GM21360 (cell line): ENCODE data around the gene MYOZ3.

ENCODE experiments used
- ATAC-seq: cut with Tn5 transposase; IDR thresholded peaks from one replicate; pipeline ENCODE4 v1.9.1; 2021; ENCODE audit warnings: mild to moderate bottlenecking, moderate library complexity; ENCODE audit not compliant: unreplicated experiment

Gene MYOZ3

DNA sequence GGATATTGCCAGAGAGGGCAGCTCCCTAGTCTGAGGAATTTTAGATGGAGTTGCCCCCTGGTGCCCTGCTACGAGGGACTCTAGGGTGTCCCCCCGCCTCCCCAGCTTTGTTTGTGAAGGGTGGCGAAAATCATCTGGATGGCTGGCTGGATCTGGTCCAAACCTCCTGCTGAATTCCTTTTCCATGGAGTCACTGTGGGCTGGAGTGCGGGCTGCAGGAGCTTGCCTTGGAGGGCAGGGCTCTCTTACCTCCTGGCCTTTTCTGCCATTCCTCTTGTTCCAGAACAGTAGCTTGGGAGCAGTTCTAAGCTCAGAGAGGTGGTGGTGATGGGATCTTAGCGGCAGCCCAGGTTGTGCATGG is 18.5 kb upstream of the MYOZ3 start:
- no peak for ATAC-seq

DNA sequence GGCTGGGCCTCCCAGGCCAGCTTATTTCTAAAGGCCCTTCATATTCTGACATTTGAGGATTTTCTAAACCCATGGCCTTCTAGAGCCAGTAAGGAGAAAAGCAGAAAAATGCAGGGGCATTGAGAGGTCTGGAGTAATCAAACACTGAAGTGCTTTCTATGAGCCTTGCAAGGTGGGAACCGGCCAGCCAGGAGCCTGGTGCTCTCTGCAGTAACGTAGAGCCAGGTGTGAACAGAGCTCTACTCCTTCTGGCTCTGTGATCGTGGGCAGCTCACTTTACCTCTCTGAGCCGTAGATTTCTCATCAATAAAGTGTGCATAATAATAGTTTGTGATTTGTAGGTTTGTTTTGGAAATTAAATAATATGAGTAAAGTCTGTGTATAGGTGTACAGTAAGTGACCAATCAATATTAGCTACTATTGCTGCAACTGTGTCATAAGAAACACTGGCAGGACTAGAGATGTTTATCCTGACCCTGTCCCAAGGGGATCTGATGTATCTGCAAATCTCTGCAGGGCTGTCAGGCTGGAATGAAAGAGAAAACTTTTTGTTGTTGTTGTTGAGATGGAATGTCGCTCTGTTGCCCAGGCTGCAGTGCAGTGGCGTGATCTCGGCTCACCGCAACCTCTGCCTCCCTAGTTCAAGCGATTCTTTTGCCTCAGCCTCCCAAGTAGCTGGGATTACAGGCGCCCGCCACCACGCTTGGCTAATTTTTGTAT is 17.9 kb upstream of the MYOZ3 start:
- ATAC-seq, result no peak

DNA sequence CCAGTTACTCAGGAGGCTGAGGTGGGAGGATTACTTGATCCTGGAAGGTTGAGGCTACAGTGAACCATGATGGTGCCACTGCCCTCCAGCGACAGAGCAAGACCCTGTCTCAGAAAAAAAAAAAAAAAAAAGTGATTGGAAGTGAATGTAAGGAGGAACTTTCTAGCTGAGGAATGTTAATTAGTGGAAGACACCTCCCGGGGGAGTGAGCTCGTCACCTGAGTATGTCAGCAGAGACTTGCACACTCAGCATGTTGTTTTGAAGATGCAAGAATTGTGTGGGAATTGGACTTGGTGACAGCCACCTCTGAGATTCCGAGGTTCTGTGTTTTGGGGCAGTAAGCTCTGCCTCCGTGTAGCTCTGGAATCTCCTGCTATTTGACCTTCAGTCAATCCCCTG is 17.0 kb upstream of the MYOZ3 start:
- no peak for ATAC-seq

DNA sequence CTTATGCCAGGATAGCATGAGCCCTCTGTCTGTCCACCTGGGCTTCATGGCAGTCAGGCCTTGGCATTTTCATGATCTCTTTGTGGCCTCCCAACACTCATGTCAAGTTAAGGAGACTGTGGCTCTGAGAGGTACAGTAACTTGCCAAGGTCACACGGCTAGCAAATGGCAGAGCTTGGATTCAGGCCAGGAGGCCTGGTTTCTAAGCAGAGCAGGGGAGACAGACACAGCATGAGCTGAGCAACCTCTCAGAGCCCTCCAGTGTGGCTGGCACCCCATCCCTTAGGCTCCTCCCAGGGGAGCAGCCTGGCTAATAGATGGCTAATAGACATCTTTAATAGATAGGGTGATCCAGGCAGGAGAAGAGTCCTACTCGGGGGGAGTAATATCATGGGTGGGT is 16.5 kb upstream of the MYOZ3 start:
- ATAC-seq, result no peak

DNA sequence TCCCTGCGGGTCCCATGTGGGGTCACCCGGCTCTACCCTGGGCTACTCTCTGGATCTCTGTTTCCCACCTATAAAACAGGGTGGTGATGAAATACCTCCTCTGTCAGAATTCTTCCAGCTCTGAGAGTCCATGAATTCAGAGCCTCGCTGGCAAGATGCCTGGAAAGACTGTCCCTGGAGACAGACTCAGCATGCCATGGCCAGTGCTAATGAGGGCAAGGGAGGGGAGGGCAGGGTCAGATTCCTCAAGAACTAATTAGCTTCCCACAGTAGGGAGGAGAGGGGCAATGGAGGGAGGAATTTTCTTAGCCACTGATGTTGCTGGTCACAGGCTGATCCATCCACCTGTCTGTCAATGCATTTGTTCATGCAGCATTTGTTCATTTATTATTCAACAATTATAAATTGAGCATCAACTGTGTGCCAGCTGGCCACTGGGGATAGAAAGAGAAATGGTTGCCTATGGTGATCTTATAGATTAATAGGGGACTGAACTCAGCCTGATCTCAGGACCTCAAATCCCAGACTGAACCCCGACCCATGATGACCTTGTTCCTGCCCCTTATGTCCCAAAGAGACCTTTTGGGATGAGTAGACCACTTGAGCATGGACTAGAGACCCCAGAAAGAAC is 15.9 kb upstream of the MYOZ3 start:
- no peak for ATAC-seq

DNA sequence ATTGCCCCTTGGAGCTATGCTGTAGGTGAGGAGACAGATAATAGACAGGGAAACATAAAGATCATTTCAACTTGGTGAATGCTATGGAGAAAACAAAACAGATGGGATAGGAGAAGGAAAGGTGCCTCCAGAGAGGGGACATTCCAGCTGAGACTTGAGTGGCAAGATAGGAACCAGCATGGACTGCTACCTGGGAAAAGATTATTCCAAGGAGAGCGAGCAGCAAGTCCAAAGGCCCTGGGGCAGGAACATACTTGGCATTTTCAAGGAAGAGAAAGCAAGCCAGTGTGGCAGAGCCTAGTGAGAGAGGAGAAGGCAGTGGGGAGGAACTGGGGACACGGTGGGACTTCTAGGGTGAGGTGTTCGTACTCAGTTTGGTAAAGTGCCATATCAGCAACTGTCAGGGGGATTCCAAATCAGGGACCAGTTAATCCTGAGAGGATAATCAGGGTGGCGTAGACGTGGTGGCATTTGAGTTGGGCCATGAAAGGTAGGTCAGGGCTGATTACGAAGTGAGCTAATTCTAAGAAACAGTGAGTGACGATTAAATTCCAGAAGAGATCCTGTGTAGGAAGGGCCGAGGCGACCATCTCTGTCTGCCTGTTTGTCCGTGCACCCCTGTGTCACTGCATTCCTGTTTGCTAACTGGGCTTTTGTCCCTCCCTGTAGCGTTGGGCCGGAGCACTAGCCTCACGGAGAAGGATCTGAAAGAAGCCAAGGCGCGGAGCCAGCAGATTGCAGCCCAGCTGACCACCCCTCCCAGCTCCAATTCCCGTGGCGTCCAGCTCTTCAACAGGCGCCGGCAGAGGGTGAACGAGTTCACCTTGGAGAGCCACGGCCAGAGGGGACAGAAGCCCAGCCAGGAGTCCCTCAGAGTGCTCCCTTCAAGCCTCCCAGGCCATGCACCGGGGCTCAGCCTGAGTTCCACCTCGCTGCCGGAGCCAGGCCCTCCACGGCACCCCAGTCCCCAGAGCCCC is 13.5 kb upstream of the MYOZ3 start:
- no peak for ATAC-seq

DNA sequence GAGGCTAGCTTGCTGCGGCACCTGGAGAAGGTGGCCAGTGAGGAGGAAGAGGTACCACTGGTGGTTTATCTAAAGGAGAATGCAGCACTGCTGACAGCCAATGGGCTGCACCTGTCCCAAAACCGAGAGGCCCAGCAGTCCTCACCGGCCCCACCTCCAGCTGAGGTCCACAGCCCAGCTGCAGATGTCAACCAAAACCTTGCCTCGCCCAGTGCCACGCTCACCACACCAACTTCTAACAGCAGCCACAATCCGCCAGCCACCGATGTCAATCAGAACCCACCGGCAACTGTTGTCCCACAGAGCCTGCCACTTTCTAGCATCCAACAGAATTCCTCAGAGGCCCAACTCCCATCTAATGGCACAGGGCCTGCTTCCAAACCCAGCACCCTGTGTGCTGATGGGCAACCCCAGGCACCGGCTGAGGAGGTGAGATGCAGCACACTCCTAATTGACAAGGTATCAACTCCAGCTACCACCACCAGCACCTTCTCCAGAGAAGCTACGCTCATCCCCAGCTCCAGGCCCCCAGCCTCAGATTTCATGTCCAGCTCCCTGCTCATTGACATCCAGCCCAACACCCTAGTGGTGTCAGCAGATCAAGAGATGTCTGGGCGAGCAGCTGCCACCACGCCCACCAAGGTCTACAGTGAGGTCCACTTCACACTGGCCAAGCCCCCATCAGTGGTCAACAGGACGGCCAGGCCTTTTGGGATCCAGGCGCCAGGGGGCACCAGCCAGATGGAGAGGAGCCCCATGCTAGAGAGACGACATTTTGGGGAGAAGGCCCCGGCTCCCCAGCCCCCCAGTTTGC is 12.6 kb upstream of the MYOZ3 start:
- ATAC-seq, result no peak

DNA sequence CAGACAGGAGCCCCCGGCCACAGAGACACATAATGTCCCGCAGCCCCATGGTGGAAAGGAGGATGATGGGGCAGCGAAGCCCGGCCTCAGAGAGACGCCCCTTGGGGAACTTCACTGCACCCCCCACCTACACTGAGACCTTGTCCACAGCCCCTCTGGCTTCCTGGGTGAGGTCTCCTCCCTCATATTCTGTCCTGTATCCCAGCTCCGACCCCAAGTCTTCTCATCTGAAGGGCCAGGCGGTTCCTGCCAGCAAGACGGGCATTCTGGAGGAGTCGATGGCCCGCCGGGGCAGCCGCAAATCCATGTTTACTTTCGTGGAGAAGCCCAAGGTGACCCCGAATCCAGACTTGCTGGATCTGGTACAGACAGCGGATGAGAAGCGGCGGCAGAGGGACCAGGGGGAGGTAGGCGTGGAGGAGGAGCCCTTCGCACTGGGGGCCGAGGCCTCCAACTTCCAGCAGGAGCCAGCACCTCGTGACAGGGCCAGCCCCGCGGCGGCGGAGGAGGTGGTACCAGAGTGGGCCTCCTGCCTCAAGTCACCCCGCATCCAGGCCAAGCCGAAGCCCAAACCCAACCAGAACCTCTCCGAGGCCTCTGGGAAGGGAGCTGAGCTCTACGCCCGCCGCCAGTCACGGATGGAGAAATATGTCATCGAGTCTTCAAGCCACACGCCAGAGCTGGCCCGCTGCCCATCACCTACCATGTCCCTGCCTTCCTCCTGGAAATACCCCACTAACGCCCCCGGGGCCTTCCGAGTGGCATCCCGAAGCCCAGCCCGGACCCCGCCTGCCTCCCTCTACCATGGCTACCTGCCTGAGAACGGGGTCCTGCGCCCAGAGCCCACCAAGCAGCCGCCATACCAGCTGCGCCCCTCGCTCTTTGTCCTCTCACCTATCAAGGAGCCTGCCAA is 11.7 kb upstream of the MYOZ3 start:
- ATAC-seq, result no peak

DNA sequence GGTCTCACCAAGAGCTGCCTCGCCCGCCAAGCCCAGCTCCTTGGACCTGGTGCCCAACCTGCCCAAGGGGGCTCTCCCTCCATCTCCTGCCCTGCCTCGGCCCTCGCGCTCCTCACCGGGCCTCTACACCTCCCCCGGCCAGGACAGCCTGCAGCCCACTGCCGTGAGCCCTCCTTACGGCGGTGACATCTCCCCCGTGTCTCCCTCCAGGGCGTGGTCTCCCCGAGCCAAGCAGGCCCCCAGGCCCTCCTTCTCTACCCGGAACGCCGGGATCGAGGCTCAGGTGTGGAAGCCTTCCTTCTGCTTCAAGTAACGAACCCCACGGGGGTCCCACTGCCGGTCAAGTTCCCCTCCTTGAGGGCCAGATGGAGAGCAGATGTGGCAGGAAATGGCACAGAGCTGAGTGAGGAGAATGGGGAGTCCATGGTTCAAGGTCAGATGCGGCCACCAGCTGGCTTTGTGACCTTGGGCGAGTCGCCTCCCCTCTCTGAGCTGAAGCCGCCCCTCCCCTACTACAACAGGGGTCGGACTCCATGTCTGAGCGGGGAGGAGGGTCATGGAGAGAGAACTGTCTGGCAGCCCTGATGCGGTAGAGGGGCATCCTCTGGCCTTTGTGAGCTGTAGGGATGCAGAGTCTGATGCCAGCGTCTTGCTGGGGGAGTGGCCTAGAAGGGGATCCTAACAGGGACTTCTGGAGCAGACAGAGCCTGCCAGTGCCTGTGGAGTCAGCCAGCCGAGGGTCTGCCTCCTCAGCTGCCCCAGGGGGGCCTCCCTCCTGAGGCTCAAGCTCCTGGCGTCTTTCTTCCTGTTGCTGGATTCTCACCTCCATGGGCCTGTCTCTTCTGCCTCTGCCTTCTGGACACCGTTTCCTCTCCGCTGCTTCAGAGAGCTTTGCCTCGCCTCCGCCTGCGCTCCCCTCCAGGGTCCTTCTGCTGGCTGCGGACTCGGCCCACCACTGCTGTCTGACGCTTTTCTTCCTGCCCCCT is 10.7 kb upstream of the MYOZ3 start:
- no peak for ATAC-seq

DNA sequence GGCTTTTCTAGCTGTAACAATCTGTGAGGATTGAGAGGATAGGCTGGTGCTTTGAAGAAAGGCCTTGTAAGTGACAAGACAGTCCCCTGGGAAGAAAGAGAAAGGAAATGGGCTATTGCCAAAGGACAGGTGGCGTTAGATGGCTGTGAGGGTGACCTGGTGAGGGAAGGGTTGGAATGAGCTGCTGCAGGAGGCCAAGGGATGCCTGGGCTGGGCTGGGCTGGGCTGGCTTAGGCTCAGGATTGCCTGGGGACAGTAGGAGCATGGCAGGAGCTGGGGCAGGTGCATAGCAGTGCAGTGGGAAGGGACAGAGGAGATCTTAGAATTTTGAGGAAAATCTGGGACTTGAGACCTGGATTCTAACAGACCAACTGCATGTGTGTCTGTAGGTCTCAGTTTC is 9.7 kb upstream of the MYOZ3 start:
- ATAC-seq, result no peak

DNA sequence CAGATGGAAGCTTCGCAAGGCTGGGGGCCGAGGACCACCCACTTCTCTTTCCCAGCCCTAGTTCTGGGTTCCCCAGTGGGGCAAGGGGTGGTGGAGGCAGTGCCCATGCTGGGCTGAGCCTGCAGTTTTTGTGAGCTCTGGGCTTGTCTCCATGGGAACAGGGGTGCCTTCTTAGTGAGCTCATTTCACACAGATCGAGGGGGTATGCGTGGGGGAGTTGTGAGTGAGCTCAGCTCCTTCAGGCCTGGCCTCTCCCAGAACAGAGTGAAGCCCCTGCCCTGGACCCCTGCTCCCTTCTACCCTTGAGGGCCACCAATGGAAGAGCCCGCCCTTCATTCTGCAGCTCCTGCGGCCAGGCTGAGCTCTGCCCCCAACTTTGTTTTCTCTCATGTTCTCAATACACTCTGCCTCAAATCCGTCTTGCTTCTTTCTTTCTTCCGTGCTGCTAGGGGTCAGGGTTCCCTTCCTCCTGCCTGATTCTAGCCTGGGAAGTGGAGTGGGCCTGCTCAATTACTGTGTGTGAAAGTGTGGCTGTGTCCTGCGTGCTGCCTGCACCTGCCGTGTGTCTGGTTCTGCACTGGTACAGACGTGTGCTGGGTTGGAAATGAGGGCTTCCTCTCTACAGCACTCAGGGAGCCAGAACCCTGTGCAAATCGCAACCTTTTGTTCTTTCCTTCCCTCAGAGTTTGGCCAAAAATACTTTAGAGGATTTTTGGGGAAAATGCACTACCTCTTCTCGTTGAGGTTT is 9.0 kb upstream of the MYOZ3 start:
- ATAC-seq, result no peak

DNA sequence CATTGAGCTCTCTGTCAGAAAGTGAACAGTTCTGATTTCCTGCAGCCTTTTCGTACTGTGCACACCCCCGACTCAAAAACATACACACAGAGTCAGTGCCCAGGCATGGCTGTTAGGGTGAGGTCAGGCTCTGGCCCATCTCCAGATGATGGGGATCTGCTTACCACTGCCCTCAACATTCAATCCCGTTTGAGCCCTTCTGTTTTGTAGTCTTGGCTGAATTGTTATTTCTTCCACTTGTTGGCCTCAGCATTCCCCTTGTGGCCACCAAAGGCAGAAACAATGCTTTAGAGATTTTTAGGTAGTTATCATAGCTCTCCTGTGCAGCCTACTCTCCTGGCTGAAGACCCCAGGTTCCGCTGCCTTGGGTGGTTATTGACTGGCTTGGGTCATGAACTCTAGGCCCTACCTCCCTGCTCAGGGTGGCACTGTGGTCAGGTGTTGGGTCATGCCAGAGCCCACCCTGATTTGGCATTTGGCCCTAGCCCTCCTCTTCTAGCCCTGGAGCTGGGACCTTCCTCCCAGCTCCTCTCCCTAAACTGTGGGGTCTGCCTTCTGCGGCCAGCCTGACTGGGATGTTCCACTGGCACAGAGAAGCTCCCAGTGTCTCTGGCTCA is 7.8 kb upstream of the MYOZ3 start:
- ATAC-seq, result no peak

DNA sequence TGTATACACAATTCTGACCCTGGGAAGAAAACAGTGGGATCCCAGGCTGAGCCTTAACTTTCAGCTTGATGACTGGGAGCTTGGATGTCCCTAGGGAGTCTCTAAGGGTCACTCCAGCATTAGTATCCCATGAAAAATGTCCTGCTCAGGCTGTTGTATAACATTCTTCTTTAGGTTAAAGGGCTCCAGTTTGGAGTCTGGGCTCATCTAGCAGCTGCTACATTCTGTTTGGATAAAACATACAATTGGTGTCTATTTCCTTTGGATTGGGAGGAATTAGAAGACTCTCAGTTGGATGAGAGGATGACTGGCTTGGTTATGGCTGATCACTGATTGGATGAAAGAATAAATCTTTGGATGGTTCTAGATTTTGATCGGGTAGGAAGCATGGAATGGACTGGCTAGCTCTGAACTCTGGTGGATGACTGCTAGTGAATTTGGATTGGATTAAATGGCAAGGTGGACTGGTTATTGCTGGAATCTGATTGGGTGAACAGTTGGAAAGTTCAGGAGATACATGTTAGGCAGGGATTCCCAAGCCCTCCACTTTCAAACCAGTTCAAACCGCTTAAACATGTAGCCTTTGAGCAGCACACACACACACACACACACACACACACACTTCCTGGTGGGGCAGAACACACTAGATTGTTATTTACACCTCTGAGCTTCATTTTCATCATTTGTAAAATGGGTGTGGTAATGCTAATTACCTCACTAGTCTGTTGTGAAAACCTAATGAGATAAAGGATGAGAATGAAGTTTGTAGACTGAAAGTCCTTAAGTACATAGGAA is 7.1 kb upstream of the MYOZ3 start:
- ATAC-seq, result no peak

DNA sequence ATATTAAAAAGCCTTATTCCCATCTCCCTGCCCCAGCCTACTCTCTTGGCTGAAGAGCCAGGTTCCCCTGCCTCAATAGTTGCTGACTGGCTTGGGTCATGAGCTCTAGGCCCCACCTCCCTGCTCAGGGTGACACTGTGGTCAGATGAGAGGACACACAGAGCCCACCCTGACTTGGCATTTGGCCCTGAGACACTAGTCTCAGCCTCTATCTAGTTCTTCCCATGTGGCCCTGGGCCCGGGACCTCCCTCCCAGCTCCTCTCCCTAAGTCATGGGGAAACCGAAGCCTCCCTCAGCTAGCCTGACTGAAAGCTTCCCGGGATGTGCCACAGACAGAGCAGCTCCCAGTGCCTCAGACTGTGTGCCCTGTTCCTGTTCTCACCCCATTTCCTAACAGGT is 5.8 kb upstream of the MYOZ3 start:
- ATAC-seq, result no peak

DNA sequence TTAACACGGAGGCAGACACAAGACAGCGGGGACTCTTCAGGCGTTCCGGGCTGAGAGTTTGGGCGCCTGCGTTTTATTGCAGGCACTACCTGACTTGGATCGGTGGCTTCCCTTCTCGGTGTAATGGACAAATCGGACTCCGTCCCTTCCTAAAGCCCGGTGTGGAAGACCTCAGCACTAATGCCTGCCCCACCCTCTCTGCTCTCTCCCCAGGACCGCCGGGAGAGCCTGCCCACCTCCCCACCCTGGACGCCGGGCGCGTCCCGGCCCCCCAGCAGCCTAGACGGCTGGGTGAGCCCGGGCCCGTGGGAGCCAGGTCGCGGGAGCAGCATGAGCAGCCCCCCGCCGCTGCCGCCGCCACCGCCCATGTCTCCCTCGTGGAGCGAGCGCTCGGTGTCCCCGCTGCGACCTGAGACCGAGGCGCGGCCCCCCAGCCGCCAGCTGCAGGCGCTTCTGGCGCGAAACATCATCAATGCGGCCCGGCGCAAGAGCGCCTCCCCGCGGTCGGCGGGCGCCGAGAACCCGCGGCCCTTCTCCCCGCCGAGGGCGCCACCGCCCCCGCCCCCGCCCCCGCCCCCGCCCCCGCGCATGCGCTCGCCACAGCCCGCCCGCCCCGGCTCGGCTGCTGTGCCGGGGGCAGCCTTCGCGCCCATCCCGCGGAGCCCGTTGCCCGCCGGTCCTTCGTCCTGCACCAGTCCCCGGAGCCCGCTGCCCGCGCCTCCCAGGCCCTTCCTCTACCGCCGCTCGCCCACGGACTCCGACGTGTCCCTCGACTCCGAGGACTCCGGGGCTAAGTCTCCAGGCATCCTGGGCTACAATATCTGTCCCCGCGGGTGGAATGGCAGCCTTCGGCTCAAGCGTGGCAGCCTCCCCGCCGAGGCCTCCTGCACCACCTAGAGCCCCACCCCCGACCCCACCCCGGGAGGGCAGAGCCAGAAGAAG is 4.6 kb upstream of the MYOZ3 start:
- ATAC-seq, result peak; percentile 71

DNA sequence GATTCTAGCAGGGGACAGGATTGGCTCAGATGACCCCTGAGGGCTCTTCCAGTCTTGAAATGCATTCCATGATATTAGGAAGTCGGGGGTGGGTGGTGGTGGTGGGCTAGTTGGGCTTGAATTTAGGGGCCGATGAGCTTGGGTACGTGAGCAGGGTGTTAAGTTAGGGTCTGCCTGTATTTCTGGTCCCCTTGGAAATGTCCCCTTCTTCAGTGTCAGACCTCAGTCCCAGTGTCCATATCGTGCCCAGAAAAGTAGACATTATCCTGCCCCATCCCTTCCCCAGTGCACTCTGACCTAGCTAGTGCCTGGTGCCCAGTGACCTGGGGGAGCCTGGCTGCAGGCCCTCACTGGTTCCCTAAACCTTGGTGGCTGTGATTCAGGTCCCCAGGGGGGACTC is 2.9 kb upstream of the MYOZ3 start:
- ATAC-seq, result no peak
